ENCODE data around the gene PARP1.

DNA sequence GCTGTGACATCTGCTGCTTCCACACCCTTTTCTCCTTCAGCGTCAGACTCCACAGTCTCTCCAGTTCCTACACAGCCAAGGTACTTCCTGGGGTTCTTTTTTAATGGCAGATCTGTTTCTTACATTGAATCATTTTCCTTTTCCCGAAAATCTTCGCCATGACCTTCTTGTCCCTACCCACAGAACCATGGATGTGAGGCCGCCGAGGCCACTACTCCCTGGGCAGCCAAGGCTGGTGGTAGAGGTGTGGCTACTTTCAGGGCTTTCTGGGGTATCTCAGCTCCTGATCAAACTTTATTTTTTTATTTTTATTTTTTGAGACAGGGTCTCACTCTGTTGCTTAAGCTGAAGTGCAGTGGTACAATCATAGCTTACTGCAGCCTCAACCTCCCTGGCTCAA lies 89.4 kb downstream of the PARP1 start:
- TF ChIP-seq EZH2 (IDR thresholded peaks at IDR 0.05; ENCODE audit: low read length, missing control alignments) (no peak), CTCF (conservative IDR thresholded peaks at IDR 0.05 in 1 of 2, IDR thresholded peaks at IDR 0.05 in 1 of 2; ENCODE audit: low read depth in 1 of 2, low read length in 2 of 2) (no peak)

Data from fibroblast of lung (primary cell).